T-helper 1 cell (primary cell): Measurements from ENCODE around the gene ANXA4.

Experiments used
- DNase-seq, 5 donors: peaks; one replicate each; pipeline ENCODE4 v3.0.0-alpha.2; 2012 to 2020
- total RNA-seq, 4 donors: gene quantifications; one replicate each; lab custom pipeline; 2026; lab: John Stamatoyannopoulos, UW

Gene ANXA4
- total RNA-seq = 9.2 to 16.3 (median 14.1) reads per million in 4 donors

DNA sequence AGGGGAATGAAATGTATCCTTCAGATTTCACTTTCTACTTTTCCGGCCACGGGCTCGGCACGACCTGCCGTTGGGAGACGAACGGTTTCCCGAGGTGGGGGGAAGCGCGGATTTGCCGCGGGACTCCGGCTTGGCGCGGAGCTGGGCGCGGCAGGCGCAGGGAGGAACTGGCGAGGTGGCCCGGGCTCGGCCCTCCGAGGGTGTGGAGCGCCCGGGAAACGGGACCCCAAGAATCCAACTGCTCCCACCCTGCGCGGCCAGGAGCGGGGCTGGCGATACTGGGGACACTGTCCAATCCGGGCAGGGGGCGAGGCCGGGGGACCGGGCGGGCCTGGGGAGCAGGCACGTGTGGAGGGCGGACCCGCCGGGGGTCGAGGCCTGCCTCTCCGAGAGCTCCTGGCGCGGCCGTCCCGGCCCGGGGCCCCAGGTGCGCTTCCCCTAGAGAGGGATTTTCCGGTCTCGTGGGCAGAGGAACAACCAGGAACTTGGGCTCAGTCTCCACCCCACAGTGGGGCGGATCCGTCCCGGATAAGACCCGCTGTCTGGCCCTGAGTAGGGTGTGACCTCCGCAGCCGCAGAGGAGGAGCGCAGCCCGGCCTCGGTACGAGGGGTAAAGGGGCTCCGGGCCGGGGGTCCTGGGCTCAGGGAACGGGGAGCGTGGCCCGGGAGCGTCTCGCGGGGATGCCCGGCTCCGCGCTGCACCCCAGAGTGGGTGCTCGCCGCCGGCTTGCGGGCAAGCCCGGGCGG, at the start of gene ANXA4:
Gene ANXA4 (plus strand): TSS at position 560 of the 747 bp plus-strand sequence. CDS start 39,432 bp downstream, outside the sequence.
- DNase-seq = peak; percentile 38 to 49 (median 47)

DNA sequence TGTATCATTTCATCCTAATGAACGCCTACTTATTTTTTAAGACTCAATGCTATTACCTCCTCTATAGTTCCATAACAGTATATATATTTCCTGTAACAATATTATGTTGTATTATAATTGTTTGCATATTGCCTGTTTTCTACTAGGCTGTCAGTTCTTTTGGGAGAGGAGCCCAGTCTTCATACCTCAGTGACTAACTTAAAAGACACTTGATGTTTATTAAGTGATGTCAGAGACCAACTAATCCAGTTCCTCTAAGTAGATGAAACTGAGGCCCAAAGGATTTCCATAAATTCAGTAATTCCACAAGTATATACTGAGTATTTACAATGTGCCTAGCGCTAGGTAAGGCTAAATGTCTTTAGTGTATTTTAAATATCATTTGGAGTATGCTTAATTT, 49.5 kb upstream of the ANXA4 start:
- DNase-seq = no peak

DNA sequence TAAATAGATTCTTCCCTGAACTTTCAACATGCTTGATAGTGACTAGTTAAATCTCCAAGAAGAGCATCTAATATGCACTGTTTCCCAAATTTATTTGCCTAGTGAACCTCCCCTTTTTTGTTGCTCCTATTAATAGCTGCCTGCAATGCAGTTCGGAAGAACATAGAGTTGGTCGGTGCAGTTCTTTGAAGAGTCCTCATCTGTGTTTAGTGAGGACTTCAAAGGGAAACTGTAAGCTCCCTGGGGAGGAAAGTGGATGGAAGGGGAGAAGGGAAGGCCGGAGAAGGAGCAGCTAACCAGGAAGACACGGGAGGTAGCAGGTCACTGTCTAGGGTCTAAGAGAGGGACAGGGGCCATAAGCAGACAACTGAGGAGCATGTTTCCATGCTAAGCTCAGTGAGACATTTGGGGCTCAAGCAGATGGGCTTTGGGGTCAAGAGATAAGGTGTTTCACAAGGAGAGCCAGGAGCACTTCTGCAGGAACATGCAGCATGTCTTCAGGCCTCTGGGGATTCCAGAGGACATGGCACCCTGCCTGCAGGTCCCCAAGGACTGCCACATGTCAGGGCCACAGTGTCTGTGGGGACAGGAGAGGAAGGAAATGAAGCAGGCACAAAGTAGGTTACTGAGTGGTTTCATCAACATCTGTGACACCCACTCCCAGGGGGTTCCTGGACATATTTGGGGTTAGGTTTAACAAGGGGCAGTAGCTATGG, 48.7 kb upstream of the ANXA4 start:
- peak in 4 of 5 donors; percentile 12 to 70 (median 18) for DNase-seq

DNA sequence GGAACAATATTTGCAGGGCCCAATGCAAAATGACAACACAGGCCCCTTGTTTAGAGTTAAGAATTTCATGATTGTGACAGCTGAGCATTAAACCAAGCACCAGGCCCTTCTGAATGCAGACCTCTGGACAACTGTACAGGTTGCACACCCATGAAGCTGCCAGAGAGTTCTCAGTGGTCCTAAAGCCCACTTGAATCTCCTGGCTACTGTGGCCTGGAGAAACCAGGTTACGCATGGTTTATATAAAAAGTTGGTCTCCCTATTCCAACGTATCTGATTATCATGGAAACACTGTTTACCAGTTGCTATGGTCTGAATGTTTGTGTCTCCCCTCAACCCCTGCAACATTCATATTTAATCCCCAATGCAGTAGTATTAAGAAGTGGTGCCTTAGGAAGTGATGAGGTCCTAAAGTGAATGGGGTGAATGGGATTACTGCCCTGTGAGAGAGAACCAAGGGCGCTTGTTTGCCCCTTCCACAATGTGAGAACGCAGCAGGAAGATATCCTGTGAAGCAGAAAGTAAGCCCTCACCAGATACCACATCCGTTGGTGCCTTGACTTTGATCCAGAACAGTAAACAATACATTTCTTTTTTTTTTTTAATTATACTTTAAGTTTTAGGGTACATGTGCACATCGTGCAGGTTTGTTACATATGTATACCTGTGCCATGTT, 48.0 kb upstream of the ANXA4 start:
- DNase-seq = peak in 4 of 5 donors; percentile 36 to 78 (median 54)

DNA sequence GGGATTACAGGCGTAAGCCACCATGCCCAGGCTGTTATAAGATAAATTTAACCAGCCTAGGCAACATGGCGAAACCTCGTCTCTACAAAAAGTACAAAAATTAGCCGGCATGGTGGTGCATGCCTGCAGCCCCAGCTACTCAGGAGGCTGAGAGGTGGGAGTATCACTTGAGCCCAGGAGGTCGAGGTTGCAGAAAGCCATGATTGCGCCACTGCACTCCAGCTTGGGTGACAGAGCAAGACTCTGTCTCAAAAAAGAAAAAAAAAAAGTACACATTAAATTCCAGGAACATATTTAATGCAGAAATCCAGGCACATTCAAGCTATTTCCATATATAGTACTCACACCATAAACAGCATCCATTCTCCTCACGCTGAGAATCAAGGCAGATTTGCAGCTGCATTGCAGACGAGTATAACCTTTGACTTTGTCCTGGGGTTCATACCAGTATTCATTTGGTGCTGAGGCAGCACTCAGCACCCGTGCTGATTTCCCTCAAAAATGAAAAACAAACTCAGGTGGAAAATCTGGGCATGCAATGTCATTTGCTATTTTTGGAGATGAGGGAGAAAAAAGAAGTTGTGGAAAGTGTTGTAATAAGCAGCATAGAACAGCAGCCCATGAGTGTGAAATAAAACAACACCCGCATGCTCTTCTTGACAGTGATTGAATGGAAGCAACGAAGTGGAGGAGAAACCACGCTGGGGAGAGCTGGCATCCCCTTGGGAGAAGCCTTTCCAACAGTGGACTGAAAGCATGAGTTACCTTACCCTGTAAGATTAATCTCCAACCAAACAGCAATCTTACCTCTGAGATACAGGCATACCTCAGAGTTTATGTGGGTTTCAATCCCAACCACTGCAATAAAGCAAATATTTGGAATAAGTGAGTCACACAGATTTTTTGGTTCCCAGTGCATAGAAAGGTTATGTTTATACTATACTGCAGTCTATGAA, 46.8 kb upstream of the ANXA4 start:
- no peak for DNase-seq

DNA sequence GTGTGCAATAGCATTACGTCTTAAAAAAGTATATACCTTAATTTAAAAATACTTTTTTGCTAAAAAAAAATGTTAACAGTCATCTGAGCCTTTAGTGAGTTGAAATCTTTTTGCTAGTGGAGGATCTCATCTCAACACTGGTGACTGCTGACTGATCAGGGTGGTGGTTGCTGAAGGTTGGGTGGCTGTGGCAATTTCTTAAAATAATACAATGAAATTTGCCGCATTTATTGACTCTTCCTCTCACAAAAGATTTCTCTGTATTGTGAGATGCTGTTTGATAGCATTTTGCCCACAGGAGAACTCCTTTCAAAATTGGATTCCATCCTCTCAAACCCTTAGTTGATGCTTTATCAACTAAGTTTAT, 46.1 kb upstream of the ANXA4 start:
- no peak for DNase-seq

DNA sequence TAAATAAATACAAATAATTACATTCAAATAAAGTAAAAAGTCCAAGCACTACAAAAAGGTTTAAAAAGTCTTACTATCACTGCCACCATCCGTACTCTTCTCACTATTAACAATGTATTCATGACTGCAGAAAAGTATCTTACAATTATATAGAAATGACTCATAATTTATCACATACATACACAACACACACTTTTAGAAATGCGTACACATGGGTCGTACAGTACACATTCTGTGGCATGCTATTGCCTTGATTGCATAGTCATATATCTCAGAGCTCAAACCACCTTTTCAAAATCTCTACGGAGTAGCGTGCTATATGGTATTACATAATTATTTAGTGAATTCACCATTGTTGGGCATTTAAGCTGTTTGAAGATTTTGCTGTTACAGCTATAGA, 41.6 kb upstream of the ANXA4 start:
- DNase-seq = no peak

DNA sequence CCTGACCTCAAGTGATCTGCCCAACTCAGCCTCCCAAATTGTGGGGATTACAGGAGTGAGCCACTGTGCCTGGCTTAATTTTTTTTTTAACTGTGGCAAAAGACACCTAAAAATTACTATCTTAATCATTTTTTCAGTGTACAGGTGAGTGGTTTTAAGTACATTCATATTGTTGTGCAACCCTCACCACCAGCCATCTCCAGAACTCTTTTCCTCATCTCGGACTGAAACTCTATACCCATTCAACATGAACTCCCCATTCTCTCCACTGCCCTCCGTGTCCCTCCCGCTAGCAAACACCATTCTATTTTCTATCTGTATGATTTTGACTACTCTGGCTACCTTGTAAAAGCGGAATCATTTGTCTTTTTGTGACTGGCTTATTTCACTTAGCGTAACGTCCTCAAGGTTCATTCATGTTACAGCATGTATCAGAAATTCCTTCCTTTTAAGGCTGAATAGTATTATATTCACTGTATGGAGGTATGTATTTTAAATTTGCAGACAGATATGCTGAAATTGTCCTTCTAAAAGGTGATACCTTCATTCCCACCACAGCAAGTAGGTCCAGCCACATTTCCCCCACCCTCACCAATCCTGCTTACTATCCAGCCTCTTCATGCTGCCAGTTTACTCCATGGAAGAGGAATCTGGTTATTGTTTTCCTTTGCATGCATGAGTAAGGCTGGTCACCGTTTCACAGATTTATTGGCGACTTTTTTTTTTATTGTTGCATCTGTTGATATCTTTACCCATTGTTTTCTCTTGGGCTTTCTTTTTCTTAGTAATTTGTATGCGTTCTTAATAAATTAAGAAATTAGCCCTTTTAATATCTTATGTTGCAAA, 40.6 kb upstream of the ANXA4 start:
- no peak for DNase-seq

DNA sequence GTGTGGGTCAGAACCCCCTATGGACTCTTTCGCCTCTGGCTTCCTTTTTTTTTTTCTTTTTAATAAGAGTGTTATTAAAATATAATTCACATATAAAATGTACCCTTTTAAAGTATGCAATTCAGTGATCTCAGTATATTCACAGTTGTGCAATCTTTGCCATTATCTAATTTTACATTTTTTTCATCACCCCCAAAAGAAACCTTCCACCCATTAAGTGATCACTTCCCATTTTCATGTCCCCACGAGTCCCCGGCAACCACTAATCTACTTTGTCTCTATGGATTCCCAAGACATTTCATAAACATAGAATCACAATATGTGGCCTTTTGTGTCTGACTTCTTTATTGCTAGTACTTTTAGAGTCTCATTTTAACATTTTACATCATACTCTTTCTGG, 38.7 kb upstream of the ANXA4 start:
- no peak for DNase-seq

DNA sequence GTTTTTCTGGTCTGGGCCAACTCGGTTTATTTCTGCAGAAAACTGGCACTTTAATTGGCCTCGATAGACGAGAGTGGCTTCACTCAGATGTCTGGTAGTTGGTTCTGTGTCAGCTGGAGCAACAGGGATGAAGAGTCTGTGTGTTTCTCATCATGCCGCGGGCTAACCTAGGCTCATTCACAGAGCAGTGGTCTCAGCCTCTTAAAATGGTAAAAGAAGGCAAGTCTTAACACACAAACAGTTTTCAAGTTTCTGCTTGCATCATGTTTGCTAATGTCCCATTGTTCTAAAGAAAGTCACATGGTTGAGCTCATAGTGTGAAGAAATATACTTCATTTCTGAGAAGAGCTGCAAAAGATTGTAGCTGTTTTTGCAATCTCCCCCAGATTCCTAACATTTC, 37.5 kb upstream of the ANXA4 start:
- no peak for DNase-seq

DNA sequence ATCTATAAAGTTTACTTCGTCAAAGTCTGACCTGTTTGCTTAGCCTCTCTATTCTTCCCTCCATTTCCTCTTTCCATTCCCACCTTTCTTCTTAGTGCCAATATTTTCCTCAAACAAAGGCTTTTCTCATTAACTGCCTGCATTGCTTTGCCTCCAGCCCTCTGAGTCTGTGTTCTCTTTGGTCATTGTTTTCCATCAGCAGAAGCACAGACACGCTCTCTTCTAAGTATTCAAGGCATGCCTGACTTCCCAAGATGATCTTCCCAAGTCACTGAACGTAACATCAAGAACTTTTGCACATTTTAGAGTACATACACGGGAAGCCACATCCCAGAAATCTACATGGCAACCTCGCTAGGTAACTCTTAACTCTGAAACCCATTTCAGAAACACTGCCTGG, 32.6 kb upstream of the ANXA4 start:
- DNase-seq = no peak

DNA sequence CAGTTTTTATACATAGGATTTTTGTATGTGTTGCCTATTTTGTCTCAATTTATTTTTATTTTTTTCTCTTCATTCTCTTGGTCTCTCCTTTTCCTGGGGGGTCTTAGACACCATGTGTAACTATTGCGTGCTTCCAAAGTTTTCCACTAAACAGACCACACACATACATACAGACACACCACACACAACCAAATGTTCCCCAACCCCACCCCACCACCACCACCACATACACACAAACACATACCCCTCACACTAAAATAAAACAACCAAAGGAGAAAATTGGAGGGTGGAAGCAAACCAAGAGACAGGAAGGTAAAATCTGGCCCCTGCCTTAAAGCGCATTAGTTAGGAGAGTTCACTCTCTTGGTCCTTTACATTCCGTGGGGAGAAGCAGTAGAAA, 30.0 kb upstream of the ANXA4 start:
- DNase-seq = no peak

DNA sequence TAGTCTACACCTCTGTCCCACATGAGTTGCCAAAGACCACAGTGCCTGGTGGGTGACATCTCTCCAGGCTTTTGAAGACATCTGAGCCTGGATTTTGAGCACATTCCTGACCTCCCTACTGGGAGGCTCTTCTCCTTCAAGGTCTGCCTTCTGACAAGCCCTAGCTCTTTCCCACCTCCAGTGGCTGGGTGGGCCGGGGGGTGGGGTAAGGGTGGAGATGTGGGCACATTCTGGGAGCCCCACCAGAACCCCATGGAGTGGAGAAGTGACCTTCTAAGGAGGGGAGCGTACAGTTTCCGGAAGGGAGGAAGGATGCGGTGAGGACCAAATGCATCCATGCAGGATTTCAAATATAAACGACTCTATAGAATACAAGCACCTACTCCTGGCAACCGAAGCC, 27.9 kb upstream of the ANXA4 start:
- no peak for DNase-seq

DNA sequence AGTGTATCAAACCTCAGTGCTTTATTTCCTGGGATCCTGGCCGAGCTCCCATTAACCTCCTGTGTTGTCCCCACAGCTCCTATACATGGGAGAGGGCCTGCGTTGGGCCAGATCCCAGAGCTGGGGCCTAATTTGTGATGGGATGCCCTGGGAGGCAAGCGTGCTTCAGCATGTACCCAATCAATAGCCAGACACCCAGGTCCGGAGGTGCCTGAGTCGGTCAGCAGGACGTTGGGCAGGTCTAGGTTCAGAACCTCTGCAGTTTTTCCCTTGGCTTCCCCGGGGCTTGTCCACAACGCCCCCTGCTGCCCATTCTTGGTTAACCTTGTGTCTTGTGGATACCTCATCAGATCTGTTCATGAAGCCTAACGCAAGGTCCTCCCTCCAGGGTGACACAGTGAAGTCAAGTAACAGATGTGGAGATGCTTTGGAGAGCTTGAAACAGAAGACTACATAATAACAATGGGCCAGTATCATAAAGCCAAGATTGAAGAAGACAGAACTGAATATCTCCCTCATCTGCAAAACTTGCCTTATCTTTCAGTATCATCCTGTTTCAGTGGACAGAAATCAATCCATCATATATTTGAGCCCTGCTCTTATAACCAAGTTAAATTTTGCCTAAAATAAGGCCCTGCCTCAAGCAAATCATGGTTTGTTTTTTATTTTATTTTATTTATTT, 27.3 kb upstream of the ANXA4 start:
- DNase-seq = peak; percentile 62 to 84 (median 79)

DNA sequence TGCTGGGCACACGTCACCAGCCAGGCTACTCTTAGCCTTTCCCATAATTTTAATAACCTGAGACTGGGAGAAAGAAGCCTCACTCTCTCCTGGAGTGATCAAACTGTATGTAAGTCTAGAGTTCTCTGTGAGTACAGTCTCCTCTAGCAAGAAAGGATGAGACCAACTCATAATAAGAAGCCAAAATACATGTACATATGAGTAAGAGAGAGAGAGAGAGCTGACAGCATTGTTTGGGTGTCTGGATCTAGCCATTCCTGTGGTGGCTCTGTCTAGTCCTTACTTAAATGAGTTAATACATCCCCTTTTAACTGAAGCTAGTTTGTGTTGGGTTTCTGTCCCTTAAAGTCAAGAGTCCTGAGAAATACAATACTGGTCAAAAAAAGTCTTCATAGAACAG, 26.0 kb upstream of the ANXA4 start:
- peak in 1 of 5 donors; percentile 8 for DNase-seq

DNA sequence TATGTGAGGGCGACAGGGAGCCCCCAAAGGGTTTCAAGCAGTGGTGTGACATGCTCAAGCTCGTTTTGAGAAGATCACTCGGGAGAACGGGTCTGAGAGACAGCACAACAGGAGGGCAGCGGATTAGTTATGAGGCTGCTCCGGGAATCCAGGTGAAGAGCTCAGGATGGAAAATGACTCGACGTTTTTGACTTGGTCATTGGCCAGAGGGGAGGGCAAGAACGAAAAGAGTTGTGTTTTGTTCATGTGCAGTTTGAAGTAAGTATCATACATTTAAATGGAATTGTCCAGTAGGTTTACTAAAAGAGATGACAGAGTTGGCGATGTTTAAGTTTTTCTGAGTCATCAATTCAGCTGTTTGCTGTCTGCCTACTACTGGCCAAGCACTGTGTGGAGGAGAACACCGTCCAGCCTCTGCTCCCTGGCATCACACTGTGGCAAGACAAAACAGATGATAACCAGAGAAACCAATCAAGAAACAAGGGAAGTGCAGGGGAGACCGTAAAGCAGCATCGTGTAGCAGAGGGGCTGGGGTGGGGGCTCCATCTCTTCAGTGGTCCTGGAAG, 25.3 kb upstream of the ANXA4 start:
- no peak for DNase-seq

DNA sequence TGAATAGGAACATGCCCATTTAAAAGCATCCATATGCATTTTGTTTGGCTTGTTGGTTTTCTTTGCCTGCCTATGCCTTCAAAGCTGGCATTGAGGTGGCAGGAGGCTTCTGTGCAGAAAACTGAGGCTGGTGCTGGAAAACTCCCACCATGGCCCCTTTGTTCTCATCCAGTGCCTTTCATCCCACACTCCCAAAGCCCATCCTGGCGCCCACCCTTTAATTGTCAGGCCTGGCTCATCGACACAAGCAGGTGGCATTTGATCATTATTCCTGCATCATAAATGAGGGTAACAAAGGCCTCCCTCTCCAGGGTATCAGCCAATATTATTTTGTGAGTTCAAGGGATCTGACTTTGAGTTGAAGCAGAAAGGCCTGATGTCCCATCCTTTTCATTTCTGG, 24.7 kb upstream of the ANXA4 start:
- no peak for DNase-seq

DNA sequence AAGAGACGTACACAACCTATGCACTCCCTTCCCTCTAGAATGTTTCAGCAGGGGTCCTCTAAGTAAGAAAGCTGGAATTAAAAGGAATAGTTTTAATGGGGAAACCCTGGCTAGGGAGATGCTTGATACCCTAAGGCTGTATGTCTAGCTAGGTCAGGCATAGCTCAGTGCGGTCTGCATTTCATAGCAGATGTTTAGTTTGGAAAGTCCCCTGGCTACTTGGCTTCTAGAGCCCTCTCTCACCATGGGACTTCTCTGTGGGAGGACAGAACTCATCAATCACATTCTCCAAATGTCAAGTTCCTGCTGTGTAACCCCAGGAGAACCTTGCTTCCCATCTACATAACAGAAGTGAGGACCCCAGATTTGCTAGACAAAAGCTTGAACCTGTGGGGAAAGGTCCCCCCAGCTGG, 24.1 kb upstream of the ANXA4 start:
- DNase-seq = no peak

DNA sequence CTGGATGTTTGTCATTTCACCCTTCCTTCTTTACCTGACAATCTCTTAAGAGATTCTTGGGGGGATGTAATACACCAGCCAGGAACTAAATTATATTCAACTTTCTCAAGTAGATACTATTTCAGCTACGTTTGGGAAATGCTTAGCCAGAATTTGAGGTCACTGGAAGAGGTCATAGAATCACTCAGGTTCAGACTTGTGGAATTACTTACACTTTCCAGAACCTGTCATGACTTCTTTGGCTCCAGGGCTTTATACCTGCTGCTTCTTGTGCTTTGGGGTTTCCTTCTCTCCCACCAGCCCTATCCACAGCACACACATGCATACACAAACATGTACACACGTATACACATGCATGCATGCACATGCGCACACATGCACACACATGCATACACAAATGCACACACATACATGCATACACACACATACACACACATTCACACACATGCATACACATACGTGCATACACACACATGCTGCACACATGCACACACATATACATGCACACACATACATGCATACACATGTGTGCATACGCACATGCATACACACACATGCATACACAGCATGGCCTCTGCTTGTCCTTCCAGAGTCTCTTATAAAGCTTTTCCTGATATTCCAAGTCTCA, 23.5 kb upstream of the ANXA4 start:
- DNase-seq = no peak

DNA sequence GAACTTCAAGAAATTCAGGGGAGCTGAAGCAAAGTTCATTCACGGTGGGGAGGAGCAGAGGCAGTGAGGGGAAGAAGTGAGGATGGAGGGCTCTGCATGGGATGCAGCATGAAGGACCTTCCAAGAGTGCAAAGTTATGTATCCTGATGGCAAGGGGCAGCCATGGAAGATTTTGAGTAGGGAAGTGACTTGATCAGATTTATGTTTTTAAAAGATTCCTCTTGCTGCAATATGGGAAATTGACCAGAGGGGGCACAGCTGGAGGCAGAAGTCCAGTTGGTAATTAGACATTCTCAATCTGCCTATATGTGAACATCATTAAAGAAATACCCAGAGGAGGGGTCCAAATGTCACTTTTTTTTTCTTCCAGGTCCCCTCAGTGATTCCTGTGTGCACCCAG, 21.5 kb upstream of the ANXA4 start:
- no peak for DNase-seq
